OCI-LY1 (cell line): ENCODE measurements around the gene KRTAP4-8.

ENCODE experiments used
- H2AFZ ChIP-seq: fragments of 200-600 bp; sonication (generic), shearing (Covaris generic); 2 replicates; pipeline ENCODE4 v1.6.0; 2014; ENCODE audit warnings: antibody characterized with exemption, mild to moderate bottlenecking, low read length
- H3F3A ChIP-seq: fragments of 200-600 bp; sonication (generic), shearing (Covaris generic); 2 replicates; pipeline ENCODE4 v1.6.0; 2014; ENCODE audit warnings: mild to moderate bottlenecking, antibody characterized with exemption, low read length, moderate library complexity; ENCODE audit not compliant: insufficient read depth
- H3K27ac ChIP-seq: fragments of 200-600 bp; sonication (generic); 2 replicates; pipeline ENCODE4 v1.5.1; 2014; ENCODE audit warnings: low read length, mixed run types, mild to moderate bottlenecking, low read depth; ENCODE audit not compliant: poor library complexity, severe bottlenecking
- H3K27me3 ChIP-seq: fragments of 200-600 bp; sonication (generic); 2 replicates; pipeline ENCODE4 v1.6.0; 2014; ENCODE audit warnings: antibody characterized with exemption, mild to moderate bottlenecking, low read length, moderate library complexity; ENCODE audit not compliant: insufficient read depth
- H3K36me3 ChIP-seq: fragments of 200-600 bp; sonication (generic); 2 replicates; pipeline ENCODE4 v1.6.1; 2014; ENCODE audit warnings: mild to moderate bottlenecking, antibody characterized with exemption, low read length, moderate library complexity, mixed read lengths; ENCODE audit not compliant: insufficient read depth
- H3K4me1 ChIP-seq: fragments of 200-600 bp; sonication (generic); 2 replicates; pipeline ENCODE4 v1.5.1; 2014; ENCODE audit warnings: mild to moderate bottlenecking, low read length, moderate library complexity; ENCODE audit not compliant: insufficient read depth, severe bottlenecking
- H3K4me2 ChIP-seq: fragments of 200-600 bp; sonication (generic), shearing (Covaris generic); 2 replicates; pipeline ENCODE4 v1.6.1; 2014; ENCODE audit warnings: low read length
- H3K4me3 ChIP-seq: fragments of 200-600 bp; sonication (generic); 2 replicates; pipeline ENCODE4 v1.5.1; 2014; ENCODE audit warnings: low read length, low read depth, mild to moderate bottlenecking, mixed read lengths; ENCODE audit not compliant: poor library complexity, severe bottlenecking
- H3K79me2 ChIP-seq: fragments of 200-600 bp; shearing (Covaris generic); 2 replicates; pipeline ENCODE4 v1.6.1; 2016; ENCODE audit warnings: mixed run types, low read length, mixed read lengths; ENCODE audit not compliant: insufficient read depth
- H3K9ac ChIP-seq: fragments of 200-600 bp; sonication (generic), shearing (Covaris generic); 2 replicates; pipeline ENCODE4 v1.6.1; 2014; ENCODE audit warnings: mild to moderate bottlenecking, low read length, mixed read lengths
- H3K9me2 ChIP-seq: fragments of 200-600 bp; sonication (generic), shearing (Covaris generic); 2 replicates; pipeline ENCODE4 v1.6.1; 2014; ENCODE audit warnings: low read depth, mild to moderate bottlenecking, low read length, mixed read lengths
- H3K9me3 ChIP-seq: fragments of 200-600 bp; shearing (Covaris generic); 2 replicates; pipeline ENCODE4 v1.6.1; 2014; ENCODE audit warnings: low read length, mixed read lengths
- H4K20me1 ChIP-seq: fragments of 200-600 bp; sonication (generic), shearing (Covaris generic); 2 replicates; pipeline ENCODE4 v1.6.0; 2016; ENCODE audit warnings: mild to moderate bottlenecking, low read length; ENCODE audit not compliant: insufficient read depth
- EZH2 ChIP-seq: fragments of 200-600 bp; sonication (generic), shearing (Covaris generic); IDR thresholded peaks from 2 replicates; pipeline ENCODE4 v1.8.0; 2017; ENCODE audit warnings: borderline replicate concordance, mixed run types, mild to moderate bottlenecking, antibody characterized with exemption, low read length, moderate library complexity, mixed read lengths
- TF ChIP-seq, protein P1 (sequence below): fragments of 200-600 bp; sonication (generic), shearing (Covaris generic); IDR thresholded peaks from 2 replicates; pipeline ENCODE4 v1.5.1; 2017; ENCODE audit warnings: mild to moderate bottlenecking, antibody characterized with exemption, low read length, moderate library complexity, mixed read lengths

Gene KRTAP4-8

DNA sequence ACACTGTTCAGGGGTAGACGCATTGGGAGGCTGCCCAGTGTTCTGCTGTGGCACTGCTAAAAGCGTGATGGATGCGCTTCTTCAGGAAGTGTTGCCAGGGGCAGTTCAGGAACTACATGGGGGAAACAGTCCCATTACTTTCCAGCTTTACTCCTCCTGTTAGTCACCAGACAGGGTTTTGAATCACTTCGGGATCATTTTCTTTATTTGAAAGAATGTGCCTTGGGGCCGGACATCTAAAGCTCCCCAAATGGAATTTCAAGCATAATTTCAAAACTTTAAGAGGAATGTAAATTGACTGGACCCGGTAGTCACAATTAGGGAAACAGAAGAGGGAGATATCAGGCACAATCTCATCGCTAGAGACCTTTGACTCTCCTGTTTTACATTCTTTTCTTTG, 49.5 kb downstream of the KRTAP4-8 start:
- no peaks in the 10 kb centered on the region for H3K79me2 ChIP-seq
- no peaks in the 10 kb centered on the region for H3K36me3 ChIP-seq
- no peaks in the 10 kb centered on the region for H3K9me2 ChIP-seq
- no peak overlapping the region for H2AFZ ChIP-seq
- no peak overlapping the region for H3K4me3 ChIP-seq
- H3K27me3 ChIP-seq = no peaks in the 10 kb centered on the region
- H3K4me2 ChIP-seq = no peak overlapping the region
- H3K9ac ChIP-seq = no peak overlapping the region
- 0 out of 2 replicates have a peak, but pooled peaks cover 2% of the 10 kb centered on the region for H3K9me3 ChIP-seq
- H3K4me1 ChIP-seq = no peaks in the 10 kb centered on the region
- no peaks in the 10 kb centered on the region for H4K20me1 ChIP-seq
- TF ChIP-seq, protein P1, sequence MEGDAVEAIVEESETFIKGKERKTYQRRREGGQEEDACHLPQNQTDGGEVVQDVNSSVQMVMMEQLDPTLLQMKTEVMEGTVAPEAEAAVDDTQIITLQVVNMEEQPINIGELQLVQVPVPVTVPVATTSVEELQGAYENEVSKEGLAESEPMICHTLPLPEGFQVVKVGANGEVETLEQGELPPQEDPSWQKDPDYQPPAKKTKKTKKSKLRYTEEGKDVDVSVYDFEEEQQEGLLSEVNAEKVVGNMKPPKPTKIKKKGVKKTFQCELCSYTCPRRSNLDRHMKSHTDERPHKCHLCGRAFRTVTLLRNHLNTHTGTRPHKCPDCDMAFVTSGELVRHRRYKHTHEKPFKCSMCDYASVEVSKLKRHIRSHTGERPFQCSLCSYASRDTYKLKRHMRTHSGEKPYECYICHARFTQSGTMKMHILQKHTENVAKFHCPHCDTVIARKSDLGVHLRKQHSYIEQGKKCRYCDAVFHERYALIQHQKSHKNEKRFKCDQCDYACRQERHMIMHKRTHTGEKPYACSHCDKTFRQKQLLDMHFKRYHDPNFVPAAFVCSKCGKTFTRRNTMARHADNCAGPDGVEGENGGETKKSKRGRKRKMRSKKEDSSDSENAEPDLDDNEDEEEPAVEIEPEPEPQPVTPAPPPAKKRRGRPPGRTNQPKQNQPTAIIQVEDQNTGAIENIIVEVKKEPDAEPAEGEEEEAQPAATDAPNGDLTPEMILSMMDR = no peak
- no peak for TF ChIP-seq EZH2
- no peak overlapping the region for H3K27ac ChIP-seq
- H3F3A ChIP-seq = no peaks in the 10 kb centered on the region
